Neuronal stem cell (in vitro differentiated cells): Measurements from ENCODE around the gene ACAA1.

ENCODE experiments used
- DNase-seq: peaks from one replicate; pipeline ENCODE4 v3.0.0-alpha.2; 2013; ENCODE audit warnings: low spot score
- H2AFZ ChIP-seq: one replicate; pipeline ENCODE4 v1.6.1; 2013; ENCODE audit warnings: mild to moderate bottlenecking, low read length, inconsistent platforms
- H2AK5ac ChIP-seq: 2 replicates; pipeline ENCODE4 v1.6.1; 2013; ENCODE audit warnings: low read depth, mild to moderate bottlenecking, inconsistent platforms, low read length, moderate library complexity, mixed read lengths
- H2BK120ac ChIP-seq: 2 replicates; pipeline ENCODE4 v1.6.1; 2013; ENCODE audit warnings: low read depth, mild to moderate bottlenecking, inconsistent platforms, low read length, moderate library complexity, mixed read lengths
- H2BK12ac ChIP-seq: one replicate; pipeline ENCODE4 v1.6.1; 2013; ENCODE audit warnings: low read length, inconsistent platforms
- H2BK15ac ChIP-seq: 2 replicates; pipeline ENCODE4 v1.6.1; 2013; ENCODE audit warnings: mild to moderate bottlenecking, low read length, inconsistent platforms, mixed read lengths
- H2BK5ac ChIP-seq: one replicate; pipeline ENCODE4 v1.6.1; 2013; ENCODE audit warnings: inconsistent platforms, mild to moderate bottlenecking, low read length, moderate library complexity
- H3K14ac ChIP-seq: one replicate; pipeline ENCODE4 v1.6.1; 2013; ENCODE audit warnings: low read length, inconsistent platforms
- H3K18ac ChIP-seq: 2 replicates; pipeline ENCODE4 v1.6.1; 2013; ENCODE audit warnings: low read length, inconsistent platforms
- H3K23ac ChIP-seq: 2 replicates; pipeline ENCODE4 v1.6.1; 2013; ENCODE audit warnings: low read depth, mild to moderate bottlenecking, mixed read lengths, low read length, inconsistent platforms; ENCODE audit not compliant: poor library complexity
- H3K27ac ChIP-seq: replicated peaks from 3 replicates; pipeline ENCODE4 v1.5.1; 2013; ENCODE audit warnings: low read length, inconsistent platforms
- H3K27me3 ChIP-seq, 3 experiments: 2 replicates each; pipeline ENCODE4 v1.6.1; 2013; ENCODE audit warnings: low read length in 3 of 3, mild to moderate bottlenecking in 2 of 3, inconsistent platforms in 1 of 3, low read depth in 1 of 3, mixed read lengths in 1 of 3, moderate library complexity in 1 of 3; ENCODE audit not compliant: control insufficient read depth in 3 of 3, insufficient read depth in 3 of 3
- H3K36me3 ChIP-seq, 2 donors: replicated peaks in 1 of 2; 2 replicates each; pipeline ENCODE4 v1.6.1; 2013; ENCODE audit warnings: low read length in 2 of 2; ENCODE audit not compliant: control insufficient read depth in 2 of 2, insufficient read depth in 2 of 2
- H3K4ac ChIP-seq: 2 replicates; pipeline ENCODE4 v1.6.1; 2013; ENCODE audit warnings: inconsistent platforms, mild to moderate bottlenecking, low read length, moderate library complexity
- H3K4me1 ChIP-seq, 2 donors: 1 replicate in 1 of 2; 2 replicates in 1 of 2; pipeline ENCODE4 v1.6.1; 2013; ENCODE audit warnings: low read length in 2 of 2, low read depth in 1 of 2; ENCODE audit not compliant: control insufficient read depth in 2 of 2, insufficient read depth in 1 of 2
- H3K4me2 ChIP-seq: one replicate; pipeline ENCODE4 v1.6.1; 2013; ENCODE audit warnings: mild to moderate bottlenecking, low read length, inconsistent platforms; ENCODE audit not compliant: insufficient read depth, poor library complexity, severe bottlenecking
- H3K4me3 ChIP-seq, 2 donors: 2 replicates each; pipeline ENCODE4 v1.5.1; 2013; ENCODE audit warnings: low read length in 2 of 2, mild to moderate bottlenecking in 2 of 2, inconsistent platforms in 1 of 2, moderate library complexity in 1 of 2
- H3K79me1 ChIP-seq: one replicate; pipeline ENCODE4 v1.6.1; 2013; ENCODE audit warnings: low read depth, mild to moderate bottlenecking, inconsistent platforms, low read length, moderate library complexity
- H3K9ac ChIP-seq: one replicate; pipeline ENCODE4 v1.6.1; 2013; ENCODE audit warnings: mild to moderate bottlenecking, low read depth, low read length, inconsistent platforms; ENCODE audit not compliant: poor library complexity
- H3K9me3 ChIP-seq, 2 donors: replicated peaks in 1 of 2; 2 replicates each; pipeline versions ENCODE3 to v1.6.1; 2013; ENCODE audit warnings: low read length in 2 of 2, mild to moderate bottlenecking in 2 of 2, inconsistent platforms in 1 of 2, low read depth in 1 of 2, mixed read lengths in 1 of 2, moderate library complexity in 1 of 2; ENCODE audit not compliant: control insufficient read depth in 2 of 2, insufficient read depth in 1 of 2
- H4K8ac ChIP-seq: one replicate; pipeline ENCODE4 v1.6.1; 2013; ENCODE audit warnings: low read depth, mild to moderate bottlenecking, inconsistent platforms, low read length, moderate library complexity
- H4K91ac ChIP-seq: one replicate; pipeline ENCODE4 v1.6.1; 2013; ENCODE audit warnings: low read length, low read depth, mild to moderate bottlenecking, inconsistent platforms; ENCODE audit not compliant: poor library complexity
- WGBS, 2 donors: extraction: QIAGEN DNeasy Blood & Tissue Kit; methylation state at CpG; one replicate each; pipeline ENCODE4 v1.1.7; 2013; ENCODE audit warnings: missing lambda C conversion rate in 2 of 2, mixed read lengths in 1 of 2; ENCODE audit not compliant: insufficient read length in 2 of 2, insufficient replicate concordance in 1 of 2; ENCODE audit errors: extremely low coverage in 2 of 2; 5-methylcytosine and 5-hydroxymethylcytosine counted together

ACAA1 gene

GRCh38 chr3:38107911-38108648 lies 28.8 kb downstream of the ACAA1 start:
- H3K27ac ChIP-seq, result no peak overlapping the region
- WGBS, 2 donors, result no CpG with 5 or more reads among the region's 7 CpGs
- H3K36me3 ChIP-seq, result peaks cover 0 to 9% of the 10 kb centered on the region in 2 donors
- H2BK12ac ChIP-seq, result no peak overlapping the region
- H3K27me3 ChIP-seq, result no peaks in the 10 kb centered on the region
- no peak for DNase-seq
- no peak overlapping the region for H3K14ac ChIP-seq
- H3K79me1 ChIP-seq, result peaks cover 6% of the 10 kb centered on the region
- H2BK5ac ChIP-seq, result no peak overlapping the region
- no peak overlapping the region for H4K8ac ChIP-seq
- H2BK15ac ChIP-seq, result no peak overlapping the region
- H3K4me2 ChIP-seq, result no peak overlapping the region
- H3K9me3 ChIP-seq, result peaks cover 2% of the 10 kb centered on the region in 2 donors
- no peak overlapping the region for H2BK120ac ChIP-seq
- no peak overlapping the region for H4K91ac ChIP-seq
- no peak overlapping the region for H2AFZ ChIP-seq
- no peak overlapping the region for H3K9ac ChIP-seq
- H3K18ac ChIP-seq, result no peak overlapping the region
- H3K4me3 ChIP-seq, result no peak overlapping the region
- H3K4ac ChIP-seq, result no peak overlapping the region
- H3K23ac ChIP-seq, result no peak overlapping the region
- no peaks in the 10 kb centered on the region for H3K4me1 ChIP-seq
- no peak overlapping the region for H2AK5ac ChIP-seq

- WGBS, 2 donors, result no CpG with 5 or more reads among the region's 1 CpG
These were observed 31.4 kb downstream of the ACAA1 start for GRCh38 chr3:38105525-38105924.

GRCh38 chr3:38102444-38102814 lies 34.5 kb downstream of the ACAA1 start:
- peaks cover 0 to 2% of the 10 kb centered on the region in 2 donors for H3K9me3 ChIP-seq
- no peak overlapping the region for H3K4ac ChIP-seq
- DNase-seq, result no peak
- H4K8ac ChIP-seq, result no peak overlapping the region
- no peak overlapping the region for H3K27ac ChIP-seq
- H3K23ac ChIP-seq, result no peak overlapping the region
- H3K79me1 ChIP-seq, result no peaks in the 10 kb centered on the region
- H3K27me3 ChIP-seq, result no peaks in the 10 kb centered on the region
- H2BK12ac ChIP-seq, result no peak overlapping the region
- no peaks in the 10 kb centered on the region for H3K36me3 ChIP-seq
- no peak overlapping the region for H3K14ac ChIP-seq
- no peak overlapping the region for H3K4me2 ChIP-seq
- no peak overlapping the region for H2AK5ac ChIP-seq
- peaks cover 22 to 23% of the 10 kb centered on the region in 2 donors for H3K4me1 ChIP-seq
- no peak overlapping the region for H3K9ac ChIP-seq
- H2BK120ac ChIP-seq, result no peak overlapping the region
- H2AFZ ChIP-seq, result peak overlapping the region; percentile 75
- no peak overlapping the region for H2BK15ac ChIP-seq
- no peak overlapping the region for H3K18ac ChIP-seq
- H2BK5ac ChIP-seq, result no peak overlapping the region
- H4K91ac ChIP-seq, result no peak overlapping the region
- no CpG with 5 or more reads among the region's 1 CpG for WGBS, 2 donors
- H3K4me3 ChIP-seq, result no peak overlapping the region

More at GRCh38 chr3:38105525-38105924, 31.4 kb downstream of the ACAA1 start:
- no peak overlapping the region for H4K91ac ChIP-seq
- no peak overlapping the region for H3K4ac ChIP-seq
- peaks cover 1 to 2% of the 10 kb centered on the region in 2 donors for H3K9me3 ChIP-seq
- H3K9ac ChIP-seq, result no peak overlapping the region
- peaks cover 5 to 11% of the 10 kb centered on the region in 2 donors for H3K4me1 ChIP-seq
- DNase-seq, result no peak
- H3K4me2 ChIP-seq, result no peak overlapping the region
- no peak overlapping the region for H3K14ac ChIP-seq
- H2AK5ac ChIP-seq, result no peak overlapping the region
- H3K79me1 ChIP-seq, result peaks cover 6% of the 10 kb centered on the region
- peaks cover 0 to 8% of the 10 kb centered on the region in 2 donors for H3K36me3 ChIP-seq
- no peak overlapping the region for H3K23ac ChIP-seq
- H3K4me3 ChIP-seq, result no peak overlapping the region
- H2BK5ac ChIP-seq, result no peak overlapping the region
- no peak overlapping the region for H3K27ac ChIP-seq
- H2BK15ac ChIP-seq, result no peak overlapping the region
- no peaks in the 10 kb centered on the region for H3K27me3 ChIP-seq
- no peak overlapping the region for H2AFZ ChIP-seq
- H3K18ac ChIP-seq, result no peak overlapping the region
- H4K8ac ChIP-seq, result no peak overlapping the region
- no peak overlapping the region for H2BK12ac ChIP-seq
- no peak overlapping the region for H2BK120ac ChIP-seq

GRCh38 chr3:38101811-38102443 lies 35.0 kb downstream of the ACAA1 start:
- Histone ChIP-seq H3K4me1 (peaks cover 22 to 23% of the 10 kb centered on the region in 2 donors), H3K36me3 (no peaks in the 10 kb centered on the region), H3K18ac (no peak overlapping the region), H3K9me3 (peaks cover 0 to 2% of the 10 kb centered on the region in 2 donors), H2BK12ac (no peak overlapping the region), H2AFZ (peak overlapping the region; percentile 75), H2BK120ac (no peak overlapping the region), H3K4me2 (no peak overlapping the region), H2BK15ac (no peak overlapping the region), H3K4me3 (no peak overlapping the region), H2BK5ac (no peak overlapping the region), H3K79me1 (no peaks in the 10 kb centered on the region), H4K91ac (no peak overlapping the region), H3K9ac (no peak overlapping the region), H3K4ac (no peak overlapping the region), H3K27me3 (no peaks in the 10 kb centered on the region), H3K14ac (no peak overlapping the region), H2AK5ac (no peak overlapping the region), H3K27ac (peak overlapping the region; percentile 10), H3K23ac (no peak overlapping the region), H4K8ac (no peak overlapping the region)
- WGBS, 2 donors, result no CpG with 5 or more reads among the region's 6 CpGs
- DNase-seq, result no peak
